Prostate gland (tissue), 2 donors: Measurements from ENCODE around the gene FAM131B.

ENCODE experiments used
- POLR2A ChIP-seq: fragments of 450-650 bp; IDR thresholded peaks from one replicate; pipeline ENCODE4 v1.6.1; 2016; ENCODE audit warnings: antibody characterized with exemption, mild to moderate bottlenecking
- POLR2AphosphoS5 ChIP-seq: sonication (generic); formaldehyde crosslinking; IDR thresholded peaks from one replicate; pipeline ENCODE4 v1.6.1; 2017; ENCODE audit warnings: antibody characterized with exemption
- TF ChIP-seq, protein P1 (sequence below), 4 experiments: fragments of 200-600 bp in 2 of 4; fragments of 450-650 bp in 2 of 4; sonication (generic) in 2 of 4; IDR thresholded peaks; 1 replicate in 3 of 4; 2 replicates in 1 of 4; pipeline ENCODE4 v1.5.1; 2016 to 2019; ENCODE audit warnings: antibody characterized with exemption in 4 of 4, mild to moderate bottlenecking in 2 of 4, moderate library complexity in 2 of 4

DNA sequence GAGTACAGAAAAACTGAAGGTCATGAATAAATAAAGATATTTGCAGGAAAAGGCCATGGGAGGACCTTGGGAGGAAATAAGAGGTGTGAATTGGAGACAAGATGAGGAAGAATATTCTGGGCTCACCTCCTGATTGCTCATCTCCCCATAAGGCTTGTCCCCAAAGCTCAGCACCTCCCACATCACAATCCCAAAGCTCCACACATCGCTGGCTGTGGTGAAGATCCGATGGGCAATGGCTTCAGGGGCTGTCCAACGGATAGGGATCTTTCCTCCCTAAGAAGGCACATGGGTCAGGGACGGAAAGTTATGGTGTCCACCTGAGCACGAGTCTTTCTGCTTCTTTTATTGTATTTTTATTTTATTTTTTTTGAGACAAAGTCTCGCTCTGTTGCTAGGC, 31.6 kb upstream of the FAM131B start:
- TF ChIP-seq, protein P1, sequence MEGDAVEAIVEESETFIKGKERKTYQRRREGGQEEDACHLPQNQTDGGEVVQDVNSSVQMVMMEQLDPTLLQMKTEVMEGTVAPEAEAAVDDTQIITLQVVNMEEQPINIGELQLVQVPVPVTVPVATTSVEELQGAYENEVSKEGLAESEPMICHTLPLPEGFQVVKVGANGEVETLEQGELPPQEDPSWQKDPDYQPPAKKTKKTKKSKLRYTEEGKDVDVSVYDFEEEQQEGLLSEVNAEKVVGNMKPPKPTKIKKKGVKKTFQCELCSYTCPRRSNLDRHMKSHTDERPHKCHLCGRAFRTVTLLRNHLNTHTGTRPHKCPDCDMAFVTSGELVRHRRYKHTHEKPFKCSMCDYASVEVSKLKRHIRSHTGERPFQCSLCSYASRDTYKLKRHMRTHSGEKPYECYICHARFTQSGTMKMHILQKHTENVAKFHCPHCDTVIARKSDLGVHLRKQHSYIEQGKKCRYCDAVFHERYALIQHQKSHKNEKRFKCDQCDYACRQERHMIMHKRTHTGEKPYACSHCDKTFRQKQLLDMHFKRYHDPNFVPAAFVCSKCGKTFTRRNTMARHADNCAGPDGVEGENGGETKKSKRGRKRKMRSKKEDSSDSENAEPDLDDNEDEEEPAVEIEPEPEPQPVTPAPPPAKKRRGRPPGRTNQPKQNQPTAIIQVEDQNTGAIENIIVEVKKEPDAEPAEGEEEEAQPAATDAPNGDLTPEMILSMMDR (IDR thresholded peaks at IDR 0.05) = no peak
- no peak for TF ChIP-seq POLR2A
- TF ChIP-seq POLR2AphosphoS5 = no peak
